ENCODE results near the gene IGLON5.

GRCh38 chr19:51380379-51380778, 68.9 kb downstream of the IGLON5 start:
- no peak for TF ChIP-seq CTCF (IDR thresholded peaks at IDR 0.05)
- no peak for TF ChIP-seq ZMAT4 (CRISPR knock-in tag; IDR thresholded peaks at IDR 0.05)
- TF ChIP-seq ESRRA (CRISPR knock-in tag; IDR thresholded peaks at IDR 0.05; ENCODE audit: borderline replicate concordance): no peak
- no peak for TF ChIP-seq TCF7 (CRISPR knock-in tag; IDR thresholded peaks at IDR 0.05; ENCODE audit: low read depth)
- no peak for TF ChIP-seq SP1 (CRISPR knock-in tag; conservative IDR thresholded peaks at IDR 0.05)
- no peak for TF ChIP-seq PRRX2 (CRISPR knock-in tag; IDR thresholded peaks at IDR 0.05)
- no peak for TF ChIP-seq USF1 (CRISPR knock-in tag; IDR thresholded peaks at IDR 0.05)
- TF ChIP-seq E2F1 (CRISPR knock-in tag; IDR thresholded peaks at IDR 0.05): no peak
- TF ChIP-seq HMGA2 (CRISPR knock-in tag; IDR thresholded peaks at IDR 0.05): no peak
- no peak for TF ChIP-seq ZNF317 (CRISPR knock-in tag; IDR thresholded peaks at IDR 0.05; ENCODE audit: borderline replicate concordance, low read depth)

All from WTC11 (cell line).